Measurements from ENCODE around the gene BMI1. TPM values are rescaled to one million over a fixed set of nuclear protein-coding genes. Genes with fewer than 3 reads are reported as not detected.
A peak's percentile ranks its signal among the peaks of the same experiment; 100 is the strongest.

The BMI1 gene
- total RNA-seq, 1 experiment from 2014 or later = 124 TPM

GRCh38 chr10:22315455-22316285 lies 5.2 kb upstream of the BMI1 start:
- Histone ChIP-seq H3K79me2 (ENCODE audit: low read length) (peaks cover 90% of the 10 kb centered on the region), H3K4me1 (ENCODE audit: insufficient read depth, low read length) (peaks cover 46% of the 10 kb centered on the region), H3K9me2 (replicated peaks; ENCODE audit: low read length) (no peaks in the 10 kb centered on the region), H4K20me1 (ENCODE audit: low read length) (no peaks in the 10 kb centered on the region), H3K27me3 (ENCODE audit: low read length) (no peaks in the 10 kb centered on the region), H2AFZ (ENCODE audit: low read length) (no peak overlapping the region), H3F3A (ENCODE audit: low read length, unreplicated experiment) (no peaks in the 10 kb centered on the region), H3K9ac (ENCODE audit: low read length) (peak overlapping the region; percentile 100), H3K4me3 (ENCODE audit: low read length) (peak overlapping the region; percentile 92), H3K36me3 (ENCODE audit: low read depth, low read length) (no peaks in the 10 kb centered on the region; the same call in 1 of the 2 replicates), H3K4me2 (ENCODE audit: low read length) (peak overlapping the region; percentile 85), H3K9me3 (ENCODE audit: low read length) (no peaks in the 10 kb centered on the region), H3K27ac (ENCODE audit: low read length) (peak overlapping the region; percentile 99)
- peak; percentile 19 for DNase-seq
- ChIA-PET CTCF (no interaction called here), POLR2A (ENCODE audit: unreplicated experiment) (interaction anchor here (0.6 to 1.4 kb wide), 6 partner anchors 8 to 508 kb away, joined by 3 to 16 read pairs (median 3); no protein-coding TSS in a partner anchor)
- intact Hi-C loops (cut with micrococcal nuclease) = loop anchor here (1.0 to 5.0 kb wide), 3 partner anchors 86 to 313 kb away; partner anchors contain the start of gene DNAJC1
- ATAC-seq = no peak; the same call in none of the 2 replicates
- TF ChIP-seq EZH2phosphoT487 (IDR thresholded peaks at IDR 0.05; ENCODE audit: borderline replicate concordance, low read length) (no peak), EZH2 (IDR thresholded peaks at IDR 0.05; ENCODE audit: low read length, unreplicated experiment) (no peak), CTCF (conservative IDR thresholded peaks at IDR 0.05; ENCODE audit: low read depth, low read length) (no peak)
- TSS peak; percentile 40 for BruUV-seq (replicated peaks)

- peak within 1 kb of the TSS; percentile 98 for H3K4me2 ChIP-seq (ENCODE audit: low read length)
- no peaks in the 10 kb centered on the region for H3F3A ChIP-seq (ENCODE audit: low read length, unreplicated experiment)
- no peaks in the 10 kb centered on the region for H3K9me2 ChIP-seq (replicated peaks; ENCODE audit: low read length)
- H3K9ac ChIP-seq (ENCODE audit: low read length) = peak within 1 kb of the TSS; percentile 100
- no peaks in the 10 kb centered on the region for H3K27me3 ChIP-seq (ENCODE audit: low read length)
- DNase-seq (peak; percentile 81), ATAC-seq (peak; percentile 50)
- peak within 1 kb of the TSS; percentile 92 for H3K4me3 ChIP-seq (ENCODE audit: low read length)
- CTCF ChIA-PET = no interaction called here
- intact Hi-C loops (cut with micrococcal nuclease) = loop anchor here (1.0 to 5.0 kb wide), 3 partner anchors 87 to 314 kb away; partner anchors contain the start of gene DNAJC1
- peaks cover 86% of the 10 kb centered on the region for H3K79me2 ChIP-seq (ENCODE audit: low read length)
- peak within 1 kb of the TSS; percentile 99 for H3K27ac ChIP-seq (ENCODE audit: low read length)
- H3K9me3 ChIP-seq (ENCODE audit: low read length) = no peaks in the 10 kb centered on the region
- no peak for TF ChIP-seq CTCF (conservative IDR thresholded peaks at IDR 0.05; ENCODE audit: low read depth, low read length)
- TF ChIP-seq EZH2phosphoT487 (IDR thresholded peaks at IDR 0.05; ENCODE audit: borderline replicate concordance, low read length) = no peak
- no peak for TF ChIP-seq EZH2 (IDR thresholded peaks at IDR 0.05; ENCODE audit: low read length, unreplicated experiment)
- BruUV-seq (replicated peaks) = no TSS peak
- H3K4me1 ChIP-seq (ENCODE audit: insufficient read depth, low read length) = peaks cover 38% of the 10 kb centered on the region
- H3K36me3 ChIP-seq (ENCODE audit: low read depth, low read length) = no peaks in the 10 kb centered on the region; the same call in 1 of the 2 replicates
- POLR2A ChIA-PET (ENCODE audit: unreplicated experiment) = interaction anchor here (0.6 to 1.4 kb wide), 8 partner anchors 9 to 233 kb away, joined by 3 to 16 read pairs (median 3); no protein-coding TSS in a partner anchor
- no peaks in the 10 kb centered on the region for H4K20me1 ChIP-seq (ENCODE audit: low read length)
- H2AFZ ChIP-seq (ENCODE audit: low read length) = no peak within 1 kb of the TSS
Measured at GRCh38 chr10:22316286-22317075, 4.4 kb upstream of the BMI1 start, which contains the start of gene COMMD3. TSS of gene COMMD3 (plus strand) at chr10:22316388. CDS start at chr10:22316418, 30 bp downstream.

Measured in PC-3 (cell line).